GM19395 (cell line): ENCODE results near the gene GPR155.
"Not testable (repeated sequence)": the region's sequence is repeated elsewhere in the genome, so short reads cannot be mapped to it uniquely, and the experiment has no call there.

ENCODE experiments used
- ATAC-seq: cut with Tn5 transposase; IDR thresholded peaks from one replicate; pipeline ENCODE4 v1.9.1; 2021; ENCODE audit warnings: mild to moderate bottlenecking, moderate library complexity; ENCODE audit not compliant: unreplicated experiment

The GPR155 gene

GRCh38 chr2:174493549-174494331 is 6.9 kb upstream of the GPR155 start:
- peak; percentile 46 for ATAC-seq

GRCh38 chr2:174492963-174493431 is 6.2 kb upstream of the GPR155 start:
- ATAC-seq = peak; percentile 95

- no peak for ATAC-seq
Measured at GRCh38 chr2:174491947-174492346, 5.1 kb upstream of the GPR155 start.

GRCh38 chr2:174490051-174490450 is 3.2 kb upstream of the GPR155 start:
- ATAC-seq = no peak

- ATAC-seq = not testable (repeated sequence)
Measured at GRCh38 chr2:174489520-174489919, 2.7 kb upstream of the GPR155 start.

GRCh38 chr2:174487820-174488162 is 962 bp upstream of the GPR155 start:
- ATAC-seq = no peak

GRCh38 chr2:174487108-174487819 is 435 bp upstream of the GPR155 start:
- ATAC-seq = peak; percentile 65

- ATAC-seq = peak; percentile 46
Measured at GRCh38 chr2:174485788-174486562, 854 bp downstream of the GPR155 start.

- not testable (repeated sequence) for ATAC-seq
Measured at GRCh38 chr2:174485045-174485444, 1.8 kb downstream of the GPR155 start.

- ATAC-seq = no peak
Measured at GRCh38 chr2:174484573-174484972, 2.3 kb downstream of the GPR155 start.

GRCh38 chr2:174482854-174483253 is 4.0 kb downstream of the GPR155 start:
- ATAC-seq = no peak

GRCh38 chr2:174477759-174478158 is 9.1 kb downstream of the GPR155 start:
- no peak for ATAC-seq

GRCh38 chr2:174473796-174474195 is 13.0 kb downstream of the GPR155 start:
- ATAC-seq = no peak

- no peak for ATAC-seq
Measured at GRCh38 chr2:174465327-174465726, 21.5 kb downstream of the GPR155 start.

GRCh38 chr2:174461221-174461620 is 25.6 kb downstream of the GPR155 start:
- ATAC-seq = no peak

GRCh38 chr2:174454566-174454965 is 32.3 kb downstream of the GPR155 start:
- no peak for ATAC-seq

- no peak for ATAC-seq
Measured at GRCh38 chr2:174450021-174450816, 36.6 kb downstream of the GPR155 start.

- no peak for ATAC-seq
Measured at GRCh38 chr2:174449033-174449432, 37.8 kb downstream of the GPR155 start.

GRCh38 chr2:174446531-174446930 is 40.3 kb downstream of the GPR155 start:
- no peak for ATAC-seq

- ATAC-seq = no peak
Measured at GRCh38 chr2:174445248-174445647, 41.6 kb downstream of the GPR155 start.

- no peak for ATAC-seq
Measured at GRCh38 chr2:174444761-174445160, 42.1 kb downstream of the GPR155 start.
